NCI-H526 treated with DMSO at 0.1 percent for 48 hours (cell line): Measurements from ENCODE around the gene GPC3.

Experiments
- DNase-seq: peaks from one replicate; lab custom pipeline; 2025; lab: John Stamatoyannopoulos, UW

GPC3 gene

GRCh38 chrX:133601116-133601515, 384.3 kb downstream of the GPC3 start:
- no peak for DNase-seq

GRCh38 chrX:133600536-133600935, 384.9 kb downstream of the GPC3 start:
- no peak for DNase-seq

- no peak for DNase-seq
Measured at GRCh38 chrX:133598601-133599335, 386.6 kb downstream of the GPC3 start.

- no peak for DNase-seq
Measured at GRCh38 chrX:133594156-133594555, 391.2 kb downstream of the GPC3 start.

- no peak for DNase-seq
Measured at GRCh38 chrX:133593531-133593930, 391.9 kb downstream of the GPC3 start.

GRCh38 chrX:133590703-133591505, 394.5 kb downstream of the GPC3 start:
- no peak for DNase-seq

- no peak for DNase-seq
Measured at GRCh38 chrX:133588827-133589226, 396.6 kb downstream of the GPC3 start.

GRCh38 chrX:133587818-133588217, 397.6 kb downstream of the GPC3 start:
- no peak for DNase-seq

GRCh38 chrX:133587071-133587470, 398.3 kb downstream of the GPC3 start:
- no peak for DNase-seq

- no peak for DNase-seq
Measured at GRCh38 chrX:133586443-133586842, 399.0 kb downstream of the GPC3 start.

- no peak for DNase-seq
Measured at GRCh38 chrX:133583825-133584224, 401.6 kb downstream of the GPC3 start.

- DNase-seq: no peak
Measured at GRCh38 chrX:133580625-133581024, 404.8 kb downstream of the GPC3 start.

- no peak for DNase-seq
Measured at GRCh38 chrX:133579631-133580030, 405.8 kb downstream of the GPC3 start.

- DNase-seq: no peak
Measured at GRCh38 chrX:133576876-133577275, 408.5 kb downstream of the GPC3 start.

GRCh38 chrX:133575501-133576136, 409.8 kb downstream of the GPC3 start:
- no peak for DNase-seq

GRCh38 chrX:133574716-133575115, 410.7 kb downstream of the GPC3 start:
- no peak for DNase-seq

- DNase-seq: no peak
Measured at GRCh38 chrX:133570549-133570948, 414.8 kb downstream of the GPC3 start.

GRCh38 chrX:133569217-133569616, 416.2 kb downstream of the GPC3 start:
- no peak for DNase-seq

- no peak for DNase-seq
Measured at GRCh38 chrX:133568109-133568508, 417.3 kb downstream of the GPC3 start.

- no peak for DNase-seq
Measured at GRCh38 chrX:133566876-133567275, 418.5 kb downstream of the GPC3 start.

GRCh38 chrX:133563705-133564104, 421.7 kb downstream of the GPC3 start:
- DNase-seq: no peak

GRCh38 chrX:133561251-133561650, 424.1 kb downstream of the GPC3 start:
- no peak for DNase-seq

GRCh38 chrX:133559909-133560308, 425.5 kb downstream of the GPC3 start:
- DNase-seq: no peak
